Lower leg skin (tissue), 3 donors: ENCODE data around the gene KAT6B.

Experiments
- CTCF ChIP-seq, 3 donors: fragments of 450-650 bp; IDR thresholded peaks; one replicate each; pipeline ENCODE4 v1.5.1; 2016; ENCODE audit warnings: antibody characterized with exemption in 3 of 3, mild to moderate bottlenecking in 3 of 3, moderate library complexity in 2 of 3
- POLR2A ChIP-seq, 2 donors: fragments of 450-650 bp; IDR thresholded peaks; one replicate each; pipeline ENCODE4 v1.6.1; 2016 to 2017; ENCODE audit warnings: antibody characterized with exemption in 2 of 2, mild to moderate bottlenecking in 1 of 2, moderate library complexity in 1 of 2

GRCh38 chr10:74868392-74868977, 42.1 kb downstream of the KAT6B start:
- TF ChIP-seq CTCF (IDR thresholded peaks at IDR 0.05) = no peak
- TF ChIP-seq POLR2A (IDR thresholded peaks at IDR 0.05) = no peak
